HG03575 (cell line): ENCODE data around the gene MTHFR.

Experiments
- ATAC-seq: cut with Tn5 transposase; IDR thresholded peaks from one replicate; pipeline ENCODE4 v1.9.1; 2021; ENCODE audit not compliant: unreplicated experiment, insufficient number of reproducible peaks, low FRiP score; ENCODE audit errors: extremely low read depth

The MTHFR gene

DNA sequence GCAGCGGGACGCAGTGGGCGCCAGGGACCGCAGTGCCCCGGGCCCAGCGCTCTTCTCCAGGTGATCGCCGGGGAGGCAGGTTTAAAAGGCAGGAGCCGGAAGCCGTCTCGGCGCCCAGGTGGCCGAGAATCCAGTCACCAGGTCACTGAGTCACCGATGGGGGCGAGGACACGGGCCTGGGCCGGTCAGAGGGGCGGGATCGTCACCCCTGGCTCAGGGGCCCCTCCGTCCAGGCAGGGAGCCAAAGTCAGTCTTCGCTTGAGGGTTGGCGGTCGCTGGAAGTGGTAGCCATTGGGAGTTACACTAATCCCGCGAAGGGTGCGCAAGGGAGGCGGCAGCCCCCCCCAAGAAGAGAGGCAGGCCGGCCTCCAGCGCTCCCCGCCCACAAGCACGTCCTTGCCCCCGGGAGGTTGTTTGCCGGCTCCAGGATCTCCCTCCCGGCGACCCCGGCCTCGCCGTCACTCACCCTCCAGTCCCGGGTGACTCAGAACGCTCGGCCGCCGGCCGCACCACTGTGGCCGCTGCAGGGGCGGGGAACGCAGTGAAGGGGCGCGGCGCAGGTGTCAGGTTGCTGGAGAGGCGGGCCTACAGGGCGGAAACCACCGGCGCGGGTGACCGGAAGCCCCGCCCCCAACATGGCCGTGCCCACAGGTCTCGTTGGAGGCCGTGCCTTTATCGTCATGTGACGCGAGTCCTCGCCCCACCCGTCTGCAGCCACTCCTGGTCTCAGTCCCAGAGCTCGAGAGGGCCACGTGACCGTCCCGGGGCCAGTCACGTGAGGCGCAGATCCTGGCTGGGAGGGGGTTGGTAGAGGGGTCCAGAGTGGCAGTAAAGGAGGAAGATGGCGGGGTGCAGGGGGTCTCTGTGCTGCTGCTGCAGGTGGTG lies at the start of gene MTHFR, which contains the start of gene CLCN6:
Gene MTHFR (minus strand): TSS at position 543 of the 885 bp plus-strand sequence. CDS start 2,848 bp downstream, outside the sequence.
Gene CLCN6 (plus strand): TSS at position 770 of the 885 bp plus-strand sequence. CDS start 72 bp downstream, at position 842.
- ATAC-seq, result peak; percentile 35

DNA sequence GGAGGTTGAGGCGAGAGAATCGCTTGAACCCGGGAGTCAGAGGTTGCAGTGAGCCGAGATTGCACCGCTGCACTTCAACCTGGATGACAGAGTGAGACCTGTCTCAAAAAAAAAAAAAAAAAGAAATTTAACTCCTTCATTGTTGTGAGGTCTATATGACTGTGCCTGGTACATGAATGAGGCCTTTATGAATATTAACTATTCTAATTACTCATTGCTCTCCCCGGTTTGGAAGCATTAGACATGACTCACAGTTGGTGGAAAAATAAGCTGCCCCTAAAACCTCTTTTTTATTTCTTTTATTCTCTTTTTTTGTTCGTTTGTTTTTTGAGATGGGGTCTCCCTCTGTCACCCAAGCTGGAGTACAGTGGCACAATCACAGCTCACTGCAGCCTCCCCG lies 49.7 kb upstream of the MTHFR start:
- ATAC-seq, result no peak

DNA sequence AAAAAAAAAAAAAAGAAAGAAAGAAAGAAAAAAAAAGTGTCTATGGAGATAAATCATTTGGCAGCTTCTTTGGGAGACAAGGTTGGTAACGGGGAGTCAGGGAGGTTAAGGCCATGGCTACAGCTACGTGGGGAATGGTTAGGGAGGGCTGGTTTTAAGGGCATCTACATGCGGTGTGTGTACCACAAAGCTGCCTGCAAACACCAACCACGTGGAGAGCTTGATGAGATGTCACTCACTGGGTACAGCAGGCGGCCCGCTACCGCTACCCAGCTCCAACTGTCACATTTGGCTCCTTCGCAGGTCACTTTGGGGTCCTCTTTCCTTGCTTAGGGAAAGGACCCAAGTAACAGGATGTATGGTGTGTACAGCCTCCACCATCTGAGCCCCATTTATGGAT lies 48.8 kb upstream of the MTHFR start:
- ATAC-seq, result no peak

DNA sequence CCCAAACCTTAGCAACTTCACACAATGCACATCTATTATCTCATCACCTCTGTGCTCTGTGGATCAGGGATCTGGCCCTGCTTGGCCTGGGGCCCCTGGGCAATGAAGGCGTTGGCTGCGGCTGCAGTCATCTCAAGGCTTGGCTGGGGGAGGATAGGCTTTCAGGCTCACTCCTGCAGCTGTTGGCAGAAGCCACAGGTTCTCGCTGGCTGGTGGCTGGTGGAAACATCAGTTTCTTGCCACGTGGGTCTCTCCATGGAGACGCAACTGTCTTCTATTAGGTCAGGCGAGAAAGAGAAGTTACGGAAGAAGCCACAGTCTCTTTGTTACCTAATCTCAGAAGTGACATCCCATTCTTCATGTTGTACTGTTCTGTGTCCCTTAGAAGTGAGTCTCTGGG lies 45.4 kb upstream of the MTHFR start:
- no peak for ATAC-seq

DNA sequence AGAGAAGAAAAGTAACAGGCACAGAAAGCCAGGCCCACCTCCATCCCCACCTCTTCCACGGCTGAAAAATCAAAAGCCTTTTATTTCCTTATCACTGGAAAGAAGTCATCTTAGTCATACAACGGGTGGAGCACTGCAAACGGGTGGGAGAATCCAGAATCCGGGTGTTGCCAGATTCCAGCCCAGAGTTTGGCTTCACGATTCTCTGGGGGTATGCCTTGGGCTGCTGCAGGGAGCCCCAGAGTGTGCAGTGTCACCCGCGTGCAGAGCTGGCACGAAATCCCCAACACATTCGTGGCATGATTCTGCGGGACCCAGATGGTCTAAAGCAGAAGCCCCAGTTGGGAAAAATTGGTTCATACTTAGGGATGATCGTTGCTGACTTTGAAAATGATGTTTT lies 44.4 kb upstream of the MTHFR start:
- no peak for ATAC-seq

DNA sequence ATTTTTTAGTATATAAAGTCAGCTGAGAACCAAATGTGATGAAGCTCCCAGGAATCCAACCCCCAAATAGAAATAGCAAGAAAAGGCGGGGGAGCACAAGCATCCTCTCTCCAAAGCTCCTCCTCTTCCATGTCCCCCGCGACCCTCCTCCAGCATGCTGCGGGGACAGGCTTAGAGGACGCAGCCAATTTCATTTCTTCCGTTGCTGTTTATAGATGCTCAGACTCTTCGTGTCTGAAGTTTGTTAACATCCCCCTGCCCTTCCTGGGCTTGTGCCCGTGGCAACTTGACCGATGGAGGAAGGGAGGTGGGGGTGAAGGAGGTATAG lies 42.6 kb upstream of the MTHFR start:
- ATAC-seq, result no peak

DNA sequence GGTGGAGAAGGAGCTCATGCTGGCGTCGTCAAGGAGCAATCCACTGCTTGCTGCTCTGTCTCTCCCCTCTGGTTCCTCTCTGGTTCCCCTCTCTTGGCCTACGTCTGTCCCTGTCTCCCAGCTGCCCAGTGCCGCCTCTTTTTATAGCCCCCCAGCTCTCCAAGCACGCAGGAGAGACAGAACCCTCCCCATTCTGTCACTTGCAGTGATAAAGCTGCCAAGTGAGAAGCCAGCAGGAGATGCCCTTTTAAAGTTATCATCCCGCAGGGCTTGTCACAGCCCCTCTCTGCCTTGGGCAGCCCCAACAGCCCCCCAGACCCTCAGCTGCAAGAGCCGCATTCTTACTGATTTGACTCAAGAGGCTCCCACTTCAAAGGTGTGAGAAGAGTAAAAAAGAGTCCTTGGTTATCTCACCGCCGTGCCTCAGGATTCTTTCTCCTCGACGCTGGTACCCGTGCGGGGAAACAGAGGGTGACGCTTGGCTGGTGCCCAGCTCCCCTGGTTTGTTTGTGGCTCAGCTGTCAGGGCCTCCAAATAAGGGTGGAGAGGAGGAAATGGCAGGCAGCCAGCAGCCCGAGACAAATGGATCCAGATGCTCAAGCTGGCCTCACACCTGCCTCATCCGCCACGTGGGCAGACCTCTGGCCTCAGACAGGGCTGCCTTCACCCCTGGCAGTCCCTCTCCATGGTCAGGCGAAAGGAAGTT lies 42.1 kb upstream of the MTHFR start, which contains the start of gene NPPA:
Gene NPPA (minus strand): TSS at position 117 of the 706 bp plus-strand sequence. CDS start 99 bp downstream, at position 18.
- ATAC-seq, result no peak

DNA sequence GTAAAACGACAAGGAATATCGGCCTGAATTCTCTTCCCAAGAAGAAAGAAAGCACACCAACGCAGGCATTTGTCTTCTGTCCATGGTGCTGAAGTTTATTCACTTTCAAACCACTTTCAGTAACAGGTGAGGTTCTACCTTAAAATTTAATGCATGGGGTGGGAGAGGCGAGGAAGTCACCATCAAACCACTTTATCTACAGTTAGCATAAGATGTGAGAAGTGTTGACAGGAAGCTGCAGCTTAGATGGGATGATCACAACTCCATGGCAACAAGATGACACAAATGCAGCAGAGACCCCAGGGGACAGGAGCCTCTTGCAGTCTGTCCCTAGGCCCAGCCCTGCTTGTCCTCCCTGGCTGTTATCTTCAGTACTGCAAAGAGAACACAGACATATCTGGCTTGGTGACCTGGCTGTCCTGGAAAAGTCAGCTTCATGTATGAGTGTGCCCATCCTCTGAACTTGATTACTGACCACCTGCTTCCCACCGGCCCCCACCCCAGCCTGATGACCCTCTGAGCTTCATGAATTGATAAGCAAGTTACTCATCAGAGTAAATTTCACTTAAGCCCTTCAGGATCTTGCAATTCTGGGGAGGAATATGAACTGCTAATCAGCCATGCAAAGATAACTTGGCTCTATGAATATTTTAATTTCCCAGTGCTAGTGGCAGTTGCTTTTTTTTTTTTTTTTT lies 40.0 kb upstream of the MTHFR start:
- no peak for ATAC-seq

DNA sequence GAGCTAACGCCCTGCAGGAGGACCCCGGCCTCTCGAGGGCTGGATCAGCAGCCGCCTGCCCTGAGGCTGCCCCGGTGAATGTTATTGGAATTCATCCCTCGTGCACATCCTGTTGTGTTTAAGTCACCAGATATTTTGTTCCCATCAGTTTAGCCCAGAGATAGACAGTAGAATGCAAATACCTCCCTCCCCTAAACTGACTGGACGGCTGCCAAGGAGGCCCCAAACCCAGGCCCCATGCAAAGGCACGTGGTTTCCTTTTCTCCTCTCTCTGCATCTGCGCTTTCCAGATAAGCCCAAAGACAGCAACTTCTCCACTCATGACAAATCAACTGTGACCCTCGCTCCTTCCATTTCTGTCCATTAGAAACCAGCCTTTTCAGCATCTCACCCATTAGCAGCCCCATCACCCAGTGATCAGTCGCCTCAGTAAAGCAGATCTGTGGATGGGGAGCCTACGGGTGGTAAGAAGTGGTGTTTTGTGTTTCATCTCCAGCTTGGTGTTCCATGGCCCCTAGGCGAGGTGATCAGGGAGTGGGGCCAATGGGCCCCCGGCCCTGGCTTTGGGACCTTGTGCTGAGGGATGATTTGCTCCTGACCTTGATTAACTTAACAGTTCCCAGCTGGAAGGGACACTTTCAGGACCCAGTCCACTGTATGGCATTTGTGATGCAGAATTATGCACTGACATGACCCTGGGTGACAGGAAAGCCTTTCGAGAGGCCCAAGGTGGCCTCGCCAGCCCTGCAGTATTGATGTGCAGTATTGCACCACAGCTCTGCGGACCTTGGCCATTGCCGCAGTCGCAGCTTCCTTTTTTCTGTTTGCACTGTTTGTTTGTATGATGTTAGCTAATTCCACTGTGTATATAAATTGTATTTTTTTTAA lies 36.6 kb upstream of the MTHFR start:
- ATAC-seq, result no peak

DNA sequence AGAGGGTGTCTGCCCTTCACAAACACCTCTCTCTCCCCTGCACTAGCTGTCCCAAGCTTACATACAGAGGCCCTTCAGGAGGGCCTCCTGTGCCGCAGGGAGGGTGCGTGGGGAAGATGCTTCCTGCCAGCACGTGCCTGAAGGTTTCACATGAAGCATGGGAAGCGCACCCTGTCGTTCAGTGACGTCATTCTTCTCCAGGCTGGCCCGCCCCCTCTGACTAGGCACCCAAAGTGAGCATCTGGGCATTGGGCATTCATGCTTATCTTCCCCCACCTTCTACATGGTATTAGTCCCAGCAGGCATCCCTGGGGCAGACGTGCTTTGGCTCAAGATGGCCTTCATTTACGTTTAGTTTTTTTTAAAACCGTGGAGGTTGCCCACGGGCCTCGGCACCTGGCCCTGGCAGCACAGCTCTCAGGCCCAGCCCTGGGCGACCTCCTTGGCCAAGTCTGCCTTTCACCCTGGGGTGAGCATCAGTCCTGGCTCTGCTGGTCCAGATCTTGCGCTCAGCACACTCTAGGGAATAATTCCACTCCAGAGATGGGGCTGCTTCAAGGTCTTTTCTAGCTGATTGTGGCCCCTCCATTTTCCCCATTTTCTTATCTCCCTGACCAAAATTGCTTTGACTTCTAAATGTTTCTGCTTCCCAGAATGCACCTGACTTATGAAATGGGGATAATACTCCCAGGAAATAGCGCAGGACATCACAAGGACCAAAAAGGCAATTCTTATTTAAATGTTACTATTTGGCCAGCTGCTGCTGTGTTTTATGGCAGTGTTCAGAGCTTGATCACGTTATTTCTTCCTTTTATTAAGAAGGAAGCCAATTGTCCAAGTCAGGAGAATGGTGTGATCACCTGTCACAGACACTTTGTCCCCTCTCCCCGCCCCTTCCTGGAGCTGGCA lies 35.7 kb upstream of the MTHFR start:
- no peak for ATAC-seq

DNA sequence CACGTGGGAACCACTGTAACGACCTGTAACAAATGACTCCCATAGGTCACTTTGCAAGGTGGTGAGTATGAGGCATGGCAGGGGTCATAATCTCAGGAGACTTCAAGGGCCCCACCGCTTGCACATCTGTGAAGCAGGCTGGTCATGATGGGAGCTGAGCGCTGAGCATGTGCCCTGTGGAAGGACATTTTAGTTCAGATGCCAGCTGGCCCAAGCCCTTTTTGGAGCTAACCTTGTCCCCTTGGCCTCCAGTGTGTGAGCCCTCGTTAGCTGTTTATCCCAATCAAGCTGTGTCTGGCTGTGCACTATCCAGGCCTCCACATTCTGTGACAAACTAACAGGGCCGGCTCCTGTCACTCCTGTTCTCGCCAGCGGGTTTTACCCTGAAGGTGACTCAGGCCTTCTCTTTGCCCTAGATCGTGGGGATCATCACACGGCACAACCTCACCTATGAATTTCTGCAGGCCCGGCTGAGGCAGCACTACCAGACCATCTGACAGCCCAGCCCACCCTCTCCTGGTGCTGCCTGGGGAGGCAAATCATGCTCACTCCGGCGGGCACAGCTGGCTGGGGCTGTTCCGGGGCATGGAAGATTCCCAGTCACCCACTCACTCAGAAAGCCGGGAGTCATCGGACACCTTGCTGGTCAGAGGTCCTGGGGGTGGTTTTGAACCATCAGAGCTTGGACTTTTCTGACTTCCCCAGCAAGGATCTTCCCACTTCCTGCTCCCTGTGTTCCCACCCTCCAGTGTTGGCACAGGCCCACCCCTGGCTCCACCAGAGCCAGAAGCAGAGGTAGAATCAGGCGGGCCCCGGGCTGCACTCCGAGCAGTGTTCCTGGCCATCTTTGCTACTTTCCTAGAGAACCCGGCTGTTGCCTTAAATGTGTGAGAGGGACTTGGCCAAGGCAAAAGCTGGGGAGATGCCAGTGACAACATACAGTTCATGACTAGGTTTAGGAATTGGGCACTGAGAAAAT lies 34.3 kb upstream of the MTHFR start:
- no peak for ATAC-seq

DNA sequence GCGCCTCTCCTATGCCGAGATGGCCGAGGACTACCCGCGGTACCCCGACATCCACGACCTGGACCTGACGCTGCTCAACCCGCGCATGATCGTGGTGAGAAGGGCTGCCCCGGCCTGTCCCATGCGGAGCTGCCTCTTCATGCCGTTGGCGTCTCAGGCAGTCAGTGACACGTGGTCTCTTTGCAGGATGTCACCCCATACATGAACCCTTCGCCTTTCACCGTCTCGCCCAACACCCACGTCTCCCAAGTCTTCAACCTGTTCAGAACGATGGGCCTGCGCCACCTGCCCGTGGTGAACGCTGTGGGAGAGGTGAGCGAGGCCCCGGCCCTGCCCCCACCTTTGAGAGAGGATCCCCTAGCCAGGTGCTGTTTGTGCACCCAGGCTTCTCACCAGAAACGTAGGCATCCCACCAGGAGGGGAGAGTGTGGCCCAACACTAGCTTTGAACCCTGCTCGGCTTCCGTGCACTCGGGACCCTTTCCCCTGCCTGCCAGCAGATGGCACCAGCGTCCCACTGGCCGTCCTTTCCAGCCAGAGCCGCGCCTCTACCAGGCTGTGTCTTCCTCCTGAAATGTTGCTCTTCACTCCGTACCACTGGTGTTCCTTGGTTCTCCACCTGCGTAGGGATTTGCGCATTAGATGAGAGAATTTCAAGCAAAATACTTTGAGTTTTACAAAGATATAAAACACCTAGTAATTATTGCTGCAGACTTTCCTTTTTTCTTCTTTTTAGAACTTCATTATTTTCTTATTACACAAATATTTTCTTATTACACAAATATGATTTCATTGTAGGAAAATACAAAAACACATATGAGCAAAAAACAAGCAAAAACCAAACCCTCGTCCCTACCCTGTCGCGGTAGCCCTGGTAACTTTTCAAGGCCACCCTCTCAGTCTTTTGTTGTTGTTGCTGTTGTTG lies 32.8 kb upstream of the MTHFR start:
- no peak for ATAC-seq

DNA sequence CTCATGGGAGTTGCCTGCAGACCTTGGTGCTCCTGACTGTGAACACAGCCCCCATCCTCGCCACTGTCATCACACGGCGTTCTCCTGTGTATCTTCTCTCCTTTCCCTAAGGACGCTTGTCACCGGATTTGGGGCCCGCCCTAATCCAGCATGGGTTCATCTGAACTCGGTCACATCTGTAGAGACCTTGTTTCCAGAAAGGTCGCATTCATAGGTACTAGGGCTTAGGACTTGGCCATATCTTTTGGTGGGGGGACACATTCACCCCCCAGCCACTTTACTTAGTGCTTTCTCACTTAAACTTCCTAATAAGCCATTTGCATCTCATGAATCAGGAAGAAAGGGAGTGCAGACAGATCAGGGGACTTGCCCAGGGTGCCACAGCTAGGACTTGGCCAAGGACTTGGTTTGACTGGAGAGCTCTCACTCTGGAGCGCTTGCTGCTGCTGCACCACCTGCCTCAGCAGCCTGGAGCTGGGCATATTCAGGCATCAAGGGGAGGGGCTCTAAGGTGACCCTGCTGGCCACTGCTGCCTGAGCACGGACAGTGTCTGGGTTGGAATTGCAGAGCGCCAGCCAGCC lies 32.1 kb upstream of the MTHFR start:
- no peak for ATAC-seq

DNA sequence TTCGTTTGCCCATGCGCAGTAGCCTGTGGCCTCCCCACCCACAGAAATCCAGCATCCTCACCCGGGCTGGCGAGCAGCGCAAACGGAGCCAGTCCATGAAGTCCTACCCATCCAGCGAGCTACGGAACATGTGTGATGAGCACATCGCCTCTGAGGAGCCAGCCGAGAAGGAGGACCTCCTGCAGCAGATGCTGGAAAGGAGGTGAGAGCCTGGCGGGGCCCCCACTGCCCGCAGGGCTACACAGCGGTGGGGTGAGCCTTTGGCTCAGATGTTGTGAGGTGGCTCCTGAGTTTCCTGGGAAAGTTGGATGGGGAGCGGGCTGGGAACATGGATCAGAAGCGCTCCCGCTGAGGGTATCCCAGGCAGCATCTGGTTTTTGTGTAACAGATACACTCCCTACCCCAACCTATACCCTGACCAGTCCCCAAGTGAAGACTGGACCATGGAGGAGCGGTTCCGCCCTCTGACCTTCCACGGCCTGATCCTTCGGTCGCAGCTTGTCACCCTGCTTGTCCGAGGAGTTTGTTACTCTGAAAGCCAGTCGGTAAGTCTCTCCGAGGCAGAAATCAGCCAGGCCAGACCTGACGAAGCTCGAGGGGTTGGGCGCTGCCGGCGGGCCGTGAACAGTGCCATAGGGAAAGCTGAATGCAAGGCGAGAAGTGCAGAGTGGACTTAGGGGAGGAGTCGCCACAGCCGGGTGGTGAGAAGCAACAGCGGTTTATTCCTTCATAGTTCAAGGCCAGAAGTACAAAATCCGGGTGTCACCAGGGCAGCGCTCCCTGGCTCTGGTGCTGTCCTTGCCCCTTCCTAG lies 31.4 kb upstream of the MTHFR start:
- no peak for ATAC-seq
